Testis (tissue), 3 donors: ENCODE results near the gene GPR34. TPM values are rescaled to one million over a fixed set of nuclear protein-coding genes. Genes with fewer than 3 reads are reported as not detected.

Experiments
- DNase-seq: peaks from one replicate; pipeline ENCODE4 v3.0.0-alpha.2; 2019
- H3K27ac ChIP-seq, 2 donors: fragments of 200-600 bp; sonication (generic); one replicate each; pipeline ENCODE4 v1.5.1; 2019
- H3K27me3 ChIP-seq: fragments of 200-600 bp; sonication (generic); one replicate; pipeline ENCODE4 v1.5.1; 2019
- H3K36me3 ChIP-seq: fragments of 200-600 bp; sonication (generic); one replicate; pipeline ENCODE4 v1.5.1; 2017; ENCODE audit warnings: low read depth; ENCODE audit errors: missing control alignments
- H3K4me1 ChIP-seq: fragments of 200-600 bp; sonication (generic); one replicate; pipeline ENCODE4 v1.5.1; 2019
- H3K4me3 ChIP-seq, 2 donors: fragments of 200-600 bp; sonication (generic); one replicate each; pipeline ENCODE4 v1.5.1; 2017 to 2019
- H3K9me3 ChIP-seq: fragments of 200-600 bp; sonication (generic); one replicate; pipeline ENCODE4 v1.5.1; 2017
- POLR2A ChIP-seq: fragments of 450-650 bp; IDR thresholded peaks from one replicate; pipeline ENCODE4 v1.6.1; 2017; ENCODE audit warnings: antibody characterized with exemption, mild to moderate bottlenecking, moderate library complexity
- WGBS, 2 donors: methylation state at CpG; one replicate each; pipeline ENCODE4 v1.1.5; 2018; 5-methylcytosine and 5-hydroxymethylcytosine counted together
- intact Hi-C: fragments of 100-400 bp; cut with DNase I; formaldehyde crosslinking; loops from one replicate; pipeline ENCODE4 v1.15.1; 2023; ENCODE audit warnings: low total_unique reads
- polyA plus RNA-seq: library from polyadenylated mRNA; stranded (reverse); fragments of 350-450 nt; fragmentation: Illumina TruSeq; extraction: RNeasy Lipid Tissue Mini Kit (QIAGEN cat#74804); gene quantifications from one replicate; pipeline ENCODE4 v1.2.3, GENCODE V29; 2014; ENCODE audit warnings: low read depth, low replicate concordance; ENCODE audit not compliant: insufficient read depth
- total RNA-seq, 2 donors: library from RNA; depleted of rRNA; stranded (reverse); fragments of >200 nt; gene quantifications; one replicate each; pipeline ENCODE4 v1.2.3, GENCODE V29; 2016
- TF ChIP-seq, protein P1 (sequence below), 3 experiments: fragments of 450-650 bp in 2 of 3; fragments of 200-600 bp in 1 of 3; sonication (generic) in 1 of 3; IDR thresholded peaks; one replicate each; pipeline ENCODE4 v1.5.1; 2016 to 2019; ENCODE audit warnings: antibody characterized with exemption in 3 of 3, mild to moderate bottlenecking in 2 of 3, moderate library complexity in 1 of 3

The GPR34 gene
- total and polyA plus RNA-seq, 3 donors from 2014 or later = 1.0 to 3.8 (median 3.5) TPM

GRCh38 chrX:41661366-41662095 lies 27.2 kb upstream of the GPR34 start:
- Histone ChIP-seq H3K4me1 (no peaks in the 10 kb centered on the region), H3K9me3 (no peaks in the 10 kb centered on the region), H3K27ac (no peak overlapping the region), H3K27me3 (no peaks in the 10 kb centered on the region), H3K36me3 (no peaks in the 10 kb centered on the region), H3K4me3 (no peak overlapping the region)
- TF ChIP-seq, protein P1, sequence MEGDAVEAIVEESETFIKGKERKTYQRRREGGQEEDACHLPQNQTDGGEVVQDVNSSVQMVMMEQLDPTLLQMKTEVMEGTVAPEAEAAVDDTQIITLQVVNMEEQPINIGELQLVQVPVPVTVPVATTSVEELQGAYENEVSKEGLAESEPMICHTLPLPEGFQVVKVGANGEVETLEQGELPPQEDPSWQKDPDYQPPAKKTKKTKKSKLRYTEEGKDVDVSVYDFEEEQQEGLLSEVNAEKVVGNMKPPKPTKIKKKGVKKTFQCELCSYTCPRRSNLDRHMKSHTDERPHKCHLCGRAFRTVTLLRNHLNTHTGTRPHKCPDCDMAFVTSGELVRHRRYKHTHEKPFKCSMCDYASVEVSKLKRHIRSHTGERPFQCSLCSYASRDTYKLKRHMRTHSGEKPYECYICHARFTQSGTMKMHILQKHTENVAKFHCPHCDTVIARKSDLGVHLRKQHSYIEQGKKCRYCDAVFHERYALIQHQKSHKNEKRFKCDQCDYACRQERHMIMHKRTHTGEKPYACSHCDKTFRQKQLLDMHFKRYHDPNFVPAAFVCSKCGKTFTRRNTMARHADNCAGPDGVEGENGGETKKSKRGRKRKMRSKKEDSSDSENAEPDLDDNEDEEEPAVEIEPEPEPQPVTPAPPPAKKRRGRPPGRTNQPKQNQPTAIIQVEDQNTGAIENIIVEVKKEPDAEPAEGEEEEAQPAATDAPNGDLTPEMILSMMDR (IDR thresholded peaks at IDR 0.05) = no peak
- TF ChIP-seq POLR2A = no peak
- intact Hi-C loops = no loop called here
- DNase-seq = no peak
- 84 to 85% methylated on average over 2 of the region's 2 CpGs for WGBS, 2 donors

DNA sequence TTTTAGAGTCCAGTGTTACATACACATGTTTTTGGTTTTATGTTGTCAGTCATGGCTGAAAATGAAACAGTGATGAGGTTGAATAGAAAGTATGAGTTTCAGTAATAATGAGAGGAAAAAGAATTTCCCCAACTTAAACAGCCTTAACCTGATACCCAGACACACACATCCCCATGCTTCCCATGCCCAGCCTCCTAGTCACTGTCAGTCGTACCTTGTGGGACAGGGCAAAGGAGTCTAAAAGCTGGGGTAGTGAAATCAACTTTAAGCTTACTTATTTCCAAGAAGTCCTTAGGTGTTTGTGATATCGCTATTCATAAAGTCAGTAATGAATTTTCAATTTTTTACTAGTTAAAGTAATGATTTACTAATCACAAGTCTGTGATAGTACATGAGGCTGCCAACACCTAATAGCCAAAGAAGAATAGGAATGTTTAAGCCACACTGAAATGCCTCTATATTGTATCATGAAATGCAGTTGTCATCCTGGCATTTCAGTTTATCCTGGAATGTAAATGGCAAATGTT lies 24.3 kb upstream of the GPR34 start:
- H3K36me3 ChIP-seq = no peaks in the 10 kb centered on the region
- no peak overlapping the region for H3K4me3 ChIP-seq
- H3K4me1 ChIP-seq = no peaks in the 10 kb centered on the region
- no peak overlapping the region for H3K27ac ChIP-seq
- TF ChIP-seq POLR2A = no peak
- TF ChIP-seq, protein P1 (IDR thresholded peaks at IDR 0.05) = no peak
- H3K27me3 ChIP-seq = no peaks in the 10 kb centered on the region
- H3K9me3 ChIP-seq = no peaks in the 10 kb centered on the region
- WGBS, 2 donors = 92 to 95% methylated on average over 2 of the region's 2 CpGs
- no peak for DNase-seq
- intact Hi-C loops = no loop called here

- no peak for DNase-seq
- intact Hi-C loops = no loop called here
- no peak overlapping the region for H3K27ac ChIP-seq
- H3K27me3 ChIP-seq = no peaks in the 10 kb centered on the region
- no peaks in the 10 kb centered on the region for H3K36me3 ChIP-seq
- no peaks in the 10 kb centered on the region for H3K4me1 ChIP-seq
- no peaks in the 10 kb centered on the region for H3K9me3 ChIP-seq
- no peak overlapping the region for H3K4me3 ChIP-seq
- TF ChIP-seq, protein P1 (IDR thresholded peaks at IDR 0.05) = no peak
- TF ChIP-seq POLR2A = no peak
Measured at GRCh38 chrX:41664908-41665307, 23.9 kb upstream of the GPR34 start.

GRCh38 chrX:41665686-41666085 lies 23.1 kb upstream of the GPR34 start:
- H3K9me3 ChIP-seq = no peaks in the 10 kb centered on the region
- no peak overlapping the region for H3K4me3 ChIP-seq
- no peaks in the 10 kb centered on the region for H3K4me1 ChIP-seq
- intact Hi-C loops = no loop called here
- H3K27me3 ChIP-seq = no peaks in the 10 kb centered on the region
- 67 to 71% methylated on average over 2 of the region's 2 CpGs for WGBS, 2 donors
- no peak overlapping the region for H3K27ac ChIP-seq
- H3K36me3 ChIP-seq = no peaks in the 10 kb centered on the region
- no peak for TF ChIP-seq POLR2A
- TF ChIP-seq, protein P1 (IDR thresholded peaks at IDR 0.05) = no peak
- DNase-seq = no peak

DNA sequence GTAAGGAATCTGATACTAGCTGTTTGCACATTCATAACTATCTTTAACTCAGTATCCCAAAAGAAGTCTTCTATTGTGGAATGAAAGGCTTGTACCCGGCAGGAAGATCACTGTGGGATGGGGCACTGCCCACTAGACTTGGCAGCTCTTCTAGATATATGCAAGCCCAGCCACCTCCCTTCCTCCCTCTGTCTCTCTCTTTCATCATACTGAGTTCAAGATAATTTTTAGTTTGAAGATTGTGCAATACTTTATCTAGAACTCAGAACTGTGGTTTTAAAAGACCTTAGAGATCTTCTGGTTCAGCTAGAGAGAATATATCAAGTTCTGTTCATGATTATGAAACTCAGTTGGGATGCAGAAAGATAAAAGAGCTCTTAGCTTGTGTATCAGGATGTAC lies 22.5 kb upstream of the GPR34 start:
- DNase-seq = no peak
- no peaks in the 10 kb centered on the region for H3K27me3 ChIP-seq
- no peaks in the 10 kb centered on the region for H3K36me3 ChIP-seq
- TF ChIP-seq, protein P1 (IDR thresholded peaks at IDR 0.05) = no peak
- TF ChIP-seq POLR2A = no peak
- WGBS, 2 donors = 41 to 56% methylated on average over 1 of the region's 1 CpG
- no peaks in the 10 kb centered on the region for H3K9me3 ChIP-seq
- H3K4me3 ChIP-seq = no peak overlapping the region
- intact Hi-C loops = no loop called here
- H3K27ac ChIP-seq = no peak overlapping the region
- H3K4me1 ChIP-seq = no peaks in the 10 kb centered on the region
